GM12878 (cell line): ENCODE measurements around the gene CAT. TPM values are rescaled to one million over a fixed set of nuclear protein-coding genes. Genes with fewer than 3 reads are reported as not detected.

ENCODE experiments used
- ATAC-seq: fragments of 200-7000 bp; cut with Tn5 transposase; 3 replicates; pipeline ENCODE4 v1.9.1; 2020; ENCODE audit warnings: mild to moderate bottlenecking, moderate library complexity
- BruUV-seq: library from RNA; stranded (reverse); fragments of 400-500 nt; replicated peaks from 2 replicates; lab custom pipeline; 2021; lab: Mats Ljungman, UMichigan
- CTCF ChIA-PET: fragments of 300-600 bp; sonication (Branson Sonifier 250); formaldehyde crosslinking; extraction: SDS; loops from one replicate; lab custom pipeline; 2021; ENCODE audit warnings: inconsistent platforms; lab: Yijun Ruan, JAX
- POLR2A ChIA-PET: fragments of 350-600 bp; formaldehyde crosslinking; extraction: SDS; loops from one replicate; lab custom pipeline; 2021; ENCODE audit warnings: inconsistent platforms; lab: Charles Lee
- RAD21 ChIA-PET: fragments of 300-600 bp; sonication (Branson Sonifier 250); formaldehyde crosslinking; loops from one replicate; lab custom pipeline; 2023; ENCODE audit warnings: antibody characterized with exemption; ENCODE audit not compliant: unreplicated experiment; lab: Charles Lee
- SMC1A ChIA-PET: fragments of 300-600 bp; sonication (Branson Sonifier 250); formaldehyde crosslinking; loops from one replicate; lab custom pipeline; 2023; ENCODE audit not compliant: unreplicated experiment, uncharacterized antibody; lab: Charles Lee
- DNase-seq: peaks from one replicate; pipeline ENCODE4 v3.0.0-alpha.2; 2011; ENCODE audit warnings: low read depth, low spot score
- FAIRE-seq: peaks from 3 replicates; lab custom pipeline; 2011; peaks lifted over from hg19 to GRCh38; lab: Jason Lieb, UNC
- H2AFZ ChIP-seq: 2 replicates; pipeline ENCODE4 v1.6.0; 2011; ENCODE audit warnings: low read depth, low read length, control low read depth; ENCODE audit not compliant: control insufficient read depth
- H3K27ac ChIP-seq: 2 replicates; pipeline ENCODE4 v1.5.1; 2011; ENCODE audit warnings: control low read depth; ENCODE audit not compliant: control insufficient read depth, insufficient read depth
- H3K27me3 ChIP-seq, 2 experiments: replicated peaks in 1 of 2; 2 replicates each; pipeline versions ENCODE4 v1.6.0 to v1.6.1; 2011; ENCODE audit warnings: low read length in 1 of 2; ENCODE audit not compliant: control insufficient read depth in 2 of 2, insufficient read depth in 2 of 2
- H3K36me3 ChIP-seq, 2 experiments: 2 replicates each; pipeline ENCODE4 v1.5.1; 2011; ENCODE audit warnings: low read length in 1 of 2; ENCODE audit not compliant: control insufficient read depth in 2 of 2, insufficient read depth in 2 of 2
- H3K4me1 ChIP-seq: 2 replicates; pipeline ENCODE4 v1.6.1; 2011; ENCODE audit warnings: mild to moderate bottlenecking, low read length, moderate library complexity, mixed read lengths; ENCODE audit not compliant: control insufficient read depth, insufficient read depth
- H3K4me2 ChIP-seq: 2 replicates; pipeline ENCODE4 v1.6.0; 2011; ENCODE audit warnings: control low read depth; ENCODE audit not compliant: control insufficient read depth, insufficient read depth
- H3K4me3 ChIP-seq: fragments of 200-600 bp; sonication (generic); 2 replicates; pipeline ENCODE4 v1.5.1; 2016
- H3K79me2 ChIP-seq: 2 replicates; pipeline ENCODE4 v1.6.0; 2011; ENCODE audit warnings: low read length; ENCODE audit not compliant: control insufficient read depth, insufficient read depth
- H3K9ac ChIP-seq: 2 replicates; pipeline ENCODE4 v1.8.0; 2011; ENCODE audit warnings: low read length, control low read depth, mixed read lengths; ENCODE audit not compliant: control insufficient read depth, insufficient read depth
- H3K9me3 ChIP-seq: replicated peaks from 3 replicates; pipeline ENCODE4 v1.5.1; 2011; ENCODE audit warnings: mild to moderate bottlenecking, low read length; ENCODE audit not compliant: control insufficient read depth, insufficient read depth
- H4K20me1 ChIP-seq: 2 replicates; pipeline ENCODE4 v1.6.0; 2011; ENCODE audit not compliant: control insufficient read depth, insufficient read depth
- CBX3 ChIP-seq: fragments of 200-600 bp; sonication (generic); IDR thresholded peaks from 2 replicates; pipeline ENCODE4 v1.6.1; 2016; ENCODE audit warnings: low read depth, borderline replicate concordance
- RAD21 ChIP-seq: IDR thresholded peaks from 2 replicates; pipeline ENCODE4 v1.6.1; 2011; ENCODE audit warnings: mild to moderate bottlenecking, low read depth, low read length, moderate library complexity; ENCODE audit not compliant: insufficient read depth
- RAD51 ChIP-seq: fragments of 450-650 bp; IDR thresholded peaks from 2 replicates; pipeline ENCODE4 v1.6.1; 2016; ENCODE audit warnings: moderate library complexity, mild to moderate bottlenecking, inconsistent platforms
- SRF ChIP-seq, 2 experiments: IDR thresholded peaks; 2 replicates each; pipeline ENCODE4 v1.6.1; 2011; ENCODE audit warnings: low read depth in 2 of 2, low read length in 2 of 2, mild to moderate bottlenecking in 1 of 2, moderate library complexity in 1 of 2
- WGBS: methylation state at CpG from one replicate; pipeline ENCODE4 v1.1.6; 2016; ENCODE audit warnings: low lambda C conversion rate; ENCODE audit not compliant: insufficient replicate concordance, insufficient coverage; ENCODE audit errors: missing lambda C conversion rate; 5-methylcytosine and 5-hydroxymethylcytosine counted together
- in situ Hi-C: fragments of 300-500 bp; cut with MboI; formaldehyde crosslinking; loops from 9 replicates; pipeline ENCODE4 v1.14.3; 2018; ENCODE audit warnings: mixed read lengths
- intact Hi-C: fragments of 100-400 bp; cut with micrococcal nuclease; formaldehyde crosslinking; loops from one replicate; pipeline ENCODE4 v1.14.2; 2022; ENCODE audit not compliant: unreplicated experiment
- polyA plus RNA-seq, 11 experiments: library from polyadenylated mRNA; depleted of rRNA in 4 of 11; unstranded in 6 of 11; stranded (reverse) in 5 of 11; fragments of >200 nt; fragmentation: Nextera tagmentation in 4 of 11; fragmentation: Illumina TruSeq in 1 of 11; extraction: Ambion mirVana in 4 of 11; extraction: Trizol in 1 of 11; gene quantifications; 1 replicate in 1 of 11; 2 replicates in 10 of 11; pipeline versions ENCODE4 v1.2.1 to v1.2.3, GENCODE V29; 2011 to 2016; ENCODE audit warnings: inconsistent platforms in 2 of 11, missing spikeins in 2 of 11, low read depth in 1 of 11
- total RNA-seq, 4 experiments: library from RNA; depleted of rRNA in 3 of 4; stranded (reverse); fragments of >200 nt in 3 of 4; fragmentation: Illumina TruSeq in 1 of 4; extraction: Trizol in 1 of 4; gene quantifications; 2 replicates each; pipeline versions ENCODE4 v1.2.1 to v1.2.3, GENCODE V29; 2013 to 2021
- TF ChIP-seq, protein P1 (sequence below): IDR thresholded peaks from 2 replicates; pipeline ENCODE4 v1.6.1; 2012; ENCODE audit warnings: low read depth, low read length, improper control_type of control experiment

Gene CAT
- total and polyA plus RNA-seq, 10 of the 15 experiments (the other 5 are each of a cell fraction or from before 2014, with no cell fraction given), result 22.4 to 71.3 (median 33.6) TPM

DNA sequence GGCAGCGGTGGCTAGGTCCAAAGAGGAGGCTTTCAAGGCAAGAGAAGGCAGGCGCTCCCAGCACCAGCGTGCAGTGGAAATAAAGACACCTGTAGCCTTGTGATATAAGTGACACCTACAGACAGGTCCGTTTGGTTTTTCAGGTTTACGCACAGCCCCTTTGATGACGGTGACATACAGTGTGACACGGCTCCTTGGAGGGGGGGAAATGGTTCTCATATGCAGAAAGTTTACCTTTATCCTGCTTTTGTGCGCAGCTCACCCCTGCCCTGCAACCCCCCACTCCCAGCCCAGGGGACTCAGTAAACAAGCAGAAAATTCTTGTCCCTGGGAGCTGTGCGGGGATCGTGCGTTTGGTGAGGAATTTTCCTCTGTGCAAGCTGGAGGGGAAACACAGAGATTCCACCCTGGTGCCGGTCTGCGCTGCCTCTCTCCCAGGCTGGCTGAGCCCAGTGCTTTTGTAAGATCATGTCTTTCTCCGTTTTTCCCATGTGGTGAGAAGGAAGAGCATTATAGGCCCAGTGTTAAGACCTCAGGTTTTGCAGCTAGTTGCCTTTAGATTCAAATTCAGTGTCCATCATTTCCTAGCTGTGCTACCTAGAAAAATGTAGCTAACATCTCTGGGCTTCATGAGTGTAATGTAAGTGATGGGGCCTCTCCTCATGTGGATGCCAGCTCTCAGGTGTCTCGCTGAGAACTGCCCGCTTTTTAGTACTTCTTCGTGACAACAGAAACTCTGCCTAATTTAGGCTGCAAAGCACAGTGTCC, 75.1 kb downstream of the CAT start, which contains the start of gene ELF5:
TSS of gene ELF5 (minus strand) at position 113 of the 768 bp plus-strand sequence. CDS start 8,045 bp downstream, outside the sequence.
- Histone ChIP-seq H4K20me1 (no peaks in the 10 kb centered on the region), H2AFZ (no peak within 1 kb of the TSS), H3K4me3 (no peak within 1 kb of the TSS), H3K9me3 (no peaks in the 10 kb centered on the region), H3K79me2 (no peaks in the 10 kb centered on the region), H3K4me1 (no peaks in the 10 kb centered on the region), H3K36me3 (no peaks in the 10 kb centered on the region), H3K4me2 (no peak within 1 kb of the TSS), H3K9ac (no peak within 1 kb of the TSS), H3K27ac (no peak within 1 kb of the TSS), H3K27me3 (no peaks in the 10 kb centered on the region)
- ChIA-PET SMC1A (interaction anchor here (1.3 to 2.0 kb wide), 3 partner anchors 15 to 877 kb away, joined by 4 to 9 read pairs (median 6); no protein-coding TSS in a partner anchor), POLR2A (no interaction called here), RAD21 (interaction anchor here (0.6 to 1.4 kb wide), 3 partner anchors 9 to 878 kb away, joined by 3 to 4 read pairs (median 4); no protein-coding TSS in a partner anchor), CTCF (interaction anchor here (0.7 to 2.4 kb wide), 15 partner anchors 9 to 878 kb away, joined by 3 to 11 read pairs (median 5); no protein-coding TSS in a partner anchor)
- TF ChIP-seq, protein P1, sequence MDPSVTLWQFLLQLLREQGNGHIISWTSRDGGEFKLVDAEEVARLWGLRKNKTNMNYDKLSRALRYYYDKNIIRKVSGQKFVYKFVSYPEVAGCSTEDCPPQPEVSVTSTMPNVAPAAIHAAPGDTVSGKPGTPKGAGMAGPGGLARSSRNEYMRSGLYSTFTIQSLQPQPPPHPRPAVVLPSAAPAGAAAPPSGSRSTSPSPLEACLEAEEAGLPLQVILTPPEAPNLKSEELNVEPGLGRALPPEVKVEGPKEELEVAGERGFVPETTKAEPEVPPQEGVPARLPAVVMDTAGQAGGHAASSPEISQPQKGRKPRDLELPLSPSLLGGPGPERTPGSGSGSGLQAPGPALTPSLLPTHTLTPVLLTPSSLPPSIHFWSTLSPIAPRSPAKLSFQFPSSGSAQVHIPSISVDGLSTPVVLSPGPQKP, result no peak
- TF ChIP-seq CBX3 (no peak), RAD21 (no peak), SRF (IDR thresholded peaks at IDR 0.05; ENCODE audit: low read depth in 2 of 2, low read length in 2 of 2) (no peak), RAD51 (no peak)
- DNase-seq (no peak), FAIRE-seq (no peak), ATAC-seq (no peak)
- BruUV-seq, result no TSS peak
- intact Hi-C loops (loop anchor here (1.0 to 5.0 kb wide), 2 partner anchors 377 to 878 kb away; no protein-coding TSS in a partner anchor), in situ Hi-C loops (loop anchor here (10.0 kb wide), 1 partner anchor 881 kb away; no protein-coding TSS in a partner anchor)
- WGBS, result 85% methylated on average over 17 of the region's 17 CpGs
